Measurements from ENCODE around the gene BCL2.
A peak's percentile ranks its signal among the peaks of the same experiment; 100 is the strongest.

DNA sequence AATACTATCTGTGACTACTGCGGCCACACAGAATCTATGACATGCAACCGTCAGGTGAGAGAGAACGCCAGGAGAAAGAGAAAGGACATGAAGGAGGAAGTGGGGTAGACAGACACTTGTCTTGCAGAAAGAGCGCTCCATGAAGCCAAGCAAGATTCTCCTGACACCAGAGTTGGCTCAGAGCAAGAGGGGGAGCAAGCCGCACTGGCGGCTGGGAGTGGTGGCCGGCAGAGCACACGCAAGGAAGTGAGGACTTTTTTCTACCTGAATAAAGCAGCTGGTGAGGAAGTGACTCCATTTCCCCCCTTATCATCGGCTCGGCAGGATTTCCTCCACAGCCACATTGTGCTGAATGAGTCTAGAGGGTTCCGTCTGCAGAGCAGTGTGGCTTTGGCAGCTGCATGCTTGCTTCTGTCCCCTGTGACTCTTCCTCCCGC is 181.6 kb downstream of the BCL2 start:
- TF ChIP-seq TAF1 (IDR thresholded peaks at IDR 0.05; ENCODE audit: borderline replicate concordance, low read depth, low read length): 0 out of 2 replicates have a peak, but pooled peaks have one; percentile 8
- TF ChIP-seq POLR2A (IDR thresholded peaks at IDR 0.05; ENCODE audit: low read depth, low read length): peak; percentile 59; the same call in 1 of the 2 replicates

Measured in GM12892 (cell line).